ENCODE data around the gene RAD23B. TPM values are rescaled to one million over a fixed set of nuclear protein-coding genes. Genes with fewer than 3 reads are reported as not detected.

The RAD23B gene
- total and polyA plus RNA-seq, 2 of the 13 experiments (the other 11 are each of a cell fraction or from before 2014, with no cell fraction given): 133 to 156 TPM

DNA sequence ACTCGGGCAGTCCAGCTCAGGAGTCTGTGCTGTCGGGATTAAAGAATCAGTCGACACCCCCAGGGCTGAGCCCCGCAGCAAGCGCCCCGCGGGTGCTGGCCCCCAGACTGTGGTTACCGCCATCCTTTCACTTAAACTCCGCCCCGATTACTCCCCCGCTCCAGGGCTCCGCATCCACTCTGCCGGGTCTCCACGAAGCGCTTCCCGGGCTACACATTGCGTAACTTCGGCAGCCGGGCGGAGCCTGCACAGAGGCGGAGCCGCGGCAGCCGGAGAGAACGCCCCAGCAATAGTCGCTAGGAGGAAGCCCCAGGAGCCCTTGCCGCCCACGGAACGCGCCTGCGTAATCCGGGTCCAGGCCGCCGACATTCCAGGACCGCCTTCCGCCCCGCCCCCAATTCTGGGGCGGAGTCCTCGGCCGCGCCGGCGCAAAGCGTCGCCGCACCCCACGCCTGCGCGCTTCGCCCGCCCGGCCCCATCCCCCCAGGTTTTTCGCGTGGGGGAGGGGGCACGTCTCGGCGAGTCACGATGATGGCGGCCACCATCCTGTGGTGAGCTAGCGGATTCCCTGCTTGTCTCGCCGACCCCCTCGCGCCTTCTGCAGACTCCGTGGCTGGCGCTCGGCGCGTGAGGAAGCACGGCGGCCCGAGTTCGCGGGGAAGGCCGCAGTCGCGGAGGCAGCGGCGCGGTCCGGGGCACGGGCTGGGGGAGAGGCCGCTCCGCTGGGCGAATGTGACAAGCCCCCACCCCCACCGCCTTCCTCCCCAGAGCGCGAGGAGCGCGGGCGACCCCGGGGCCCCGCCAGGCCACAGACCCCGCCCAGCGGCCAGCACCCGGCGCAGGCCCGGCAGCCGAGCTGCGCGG is at the start of gene RAD23B (continued):
- TF ChIP-seq, protein P1, sequence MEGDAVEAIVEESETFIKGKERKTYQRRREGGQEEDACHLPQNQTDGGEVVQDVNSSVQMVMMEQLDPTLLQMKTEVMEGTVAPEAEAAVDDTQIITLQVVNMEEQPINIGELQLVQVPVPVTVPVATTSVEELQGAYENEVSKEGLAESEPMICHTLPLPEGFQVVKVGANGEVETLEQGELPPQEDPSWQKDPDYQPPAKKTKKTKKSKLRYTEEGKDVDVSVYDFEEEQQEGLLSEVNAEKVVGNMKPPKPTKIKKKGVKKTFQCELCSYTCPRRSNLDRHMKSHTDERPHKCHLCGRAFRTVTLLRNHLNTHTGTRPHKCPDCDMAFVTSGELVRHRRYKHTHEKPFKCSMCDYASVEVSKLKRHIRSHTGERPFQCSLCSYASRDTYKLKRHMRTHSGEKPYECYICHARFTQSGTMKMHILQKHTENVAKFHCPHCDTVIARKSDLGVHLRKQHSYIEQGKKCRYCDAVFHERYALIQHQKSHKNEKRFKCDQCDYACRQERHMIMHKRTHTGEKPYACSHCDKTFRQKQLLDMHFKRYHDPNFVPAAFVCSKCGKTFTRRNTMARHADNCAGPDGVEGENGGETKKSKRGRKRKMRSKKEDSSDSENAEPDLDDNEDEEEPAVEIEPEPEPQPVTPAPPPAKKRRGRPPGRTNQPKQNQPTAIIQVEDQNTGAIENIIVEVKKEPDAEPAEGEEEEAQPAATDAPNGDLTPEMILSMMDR (CRISPR knock-in tag; IDR thresholded peaks at IDR 0.05): 0 out of 2 replicates have a peak, but pooled peaks have one; percentile 9
- 0 out of 2 replicates have a peak, but pooled peaks have one; percentile 53 for TF ChIP-seq ZNF614 (CRISPR knock-in tag; IDR thresholded peaks at IDR 0.05; ENCODE audit: borderline replicate concordance)
- peak; percentile 51; the same call in 1 of the 2 replicates for TF ChIP-seq MXD4 (CRISPR knock-in tag; IDR thresholded peaks at IDR 0.05)
- TF ChIP-seq, protein P2, sequence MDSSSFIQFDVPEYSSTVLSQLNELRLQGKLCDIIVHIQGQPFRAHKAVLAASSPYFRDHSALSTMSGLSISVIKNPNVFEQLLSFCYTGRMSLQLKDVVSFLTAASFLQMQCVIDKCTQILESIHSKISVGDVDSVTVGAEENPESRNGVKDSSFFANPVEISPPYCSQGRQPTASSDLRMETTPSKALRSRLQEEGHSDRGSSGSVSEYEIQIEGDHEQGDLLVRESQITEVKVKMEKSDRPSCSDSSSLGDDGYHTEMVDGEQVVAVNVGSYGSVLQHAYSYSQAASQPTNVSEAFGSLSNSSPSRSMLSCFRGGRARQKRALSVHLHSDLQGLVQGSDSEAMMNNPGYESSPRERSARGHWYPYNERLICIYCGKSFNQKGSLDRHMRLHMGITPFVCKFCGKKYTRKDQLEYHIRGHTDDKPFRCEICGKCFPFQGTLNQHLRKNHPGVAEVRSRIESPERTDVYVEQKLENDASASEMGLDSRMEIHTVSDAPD (CRISPR knock-in tag; IDR thresholded peaks at IDR 0.05): peak; percentile 27; the same call in 1 of the 2 replicates
- TF ChIP-seq, protein P3, sequence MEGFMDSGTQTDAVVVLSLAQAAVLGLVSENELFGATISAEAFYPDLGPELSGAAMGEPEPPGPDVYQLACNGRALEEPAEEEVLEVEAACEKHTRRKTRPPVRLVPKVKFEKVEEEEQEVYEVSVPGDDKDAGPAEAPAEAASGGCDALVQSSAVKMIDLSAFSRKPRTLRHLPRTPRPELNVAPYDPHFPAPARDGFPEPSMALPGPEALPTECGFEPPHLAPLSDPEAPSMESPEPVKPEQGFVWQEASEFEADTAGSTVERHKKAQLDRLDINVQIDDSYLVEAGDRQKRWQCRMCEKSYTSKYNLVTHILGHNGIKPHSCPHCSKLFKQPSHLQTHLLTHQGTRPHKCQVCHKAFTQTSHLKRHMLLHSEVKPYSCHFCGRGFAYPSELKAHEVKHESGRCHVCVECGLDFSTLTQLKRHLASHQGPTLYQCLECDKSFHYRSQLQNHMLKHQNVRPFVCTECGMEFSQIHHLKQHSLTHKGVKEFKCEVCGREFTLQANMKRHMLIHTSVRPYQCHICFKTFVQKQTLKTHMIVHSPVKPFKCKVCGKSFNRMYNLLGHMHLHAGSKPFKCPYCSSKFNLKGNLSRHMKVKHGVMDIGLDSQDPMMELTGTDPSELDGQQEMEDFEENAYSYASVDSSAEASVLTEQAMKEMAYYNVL (CRISPR knock-in tag; IDR thresholded peaks at IDR 0.05; ENCODE audit: borderline replicate concordance): no peak; the same call in 1 of the 2 replicates
- TF ChIP-seq, protein P4, sequence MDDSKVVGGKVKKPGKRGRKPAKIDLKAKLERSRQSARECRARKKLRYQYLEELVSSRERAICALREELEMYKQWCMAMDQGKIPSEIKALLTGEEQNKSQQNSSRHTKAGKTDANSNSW (CRISPR knock-in tag; IDR thresholded peaks at IDR 0.05; ENCODE audit: borderline replicate concordance): no peak
- TF ChIP-seq, protein P5, sequence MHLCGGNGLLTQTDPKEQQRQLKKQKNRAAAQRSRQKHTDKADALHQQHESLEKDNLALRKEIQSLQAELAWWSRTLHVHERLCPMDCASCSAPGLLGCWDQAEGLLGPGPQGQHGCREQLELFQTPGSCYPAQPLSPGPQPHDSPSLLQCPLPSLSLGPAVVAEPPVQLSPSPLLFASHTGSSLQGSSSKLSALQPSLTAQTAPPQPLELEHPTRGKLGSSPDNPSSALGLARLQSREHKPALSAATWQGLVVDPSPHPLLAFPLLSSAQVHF (CRISPR knock-in tag; IDR thresholded peaks at IDR 0.05): 0 out of 2 replicates have a peak, but pooled peaks have one; percentile 42
- TF ChIP-seq ZNF629 (CRISPR knock-in tag; conservative IDR thresholded peaks at IDR 0.05): 0 out of 2 replicates have a peak, but pooled peaks have one; percentile 5
- TF ChIP-seq NR1H2 (CRISPR knock-in tag; IDR thresholded peaks at IDR 0.05; ENCODE audit: borderline replicate concordance, low read depth): no peak
- TF ChIP-seq TMF1 (CRISPR knock-in tag; IDR thresholded peaks at IDR 0.05; ENCODE audit: low read depth): peak; percentile 37; the same call in 1 of the 2 replicates
- TF ChIP-seq PAF1 (CRISPR knock-in tag; IDR thresholded peaks at IDR 0.05): no peak
- TF ChIP-seq KMT2B (CRISPR knock-in tag; IDR thresholded peaks at IDR 0.05): peak; percentile 57; the same call in 1 of the 2 replicates
- TF ChIP-seq ZC3H13 (CRISPR knock-in tag; IDR thresholded peaks at IDR 0.05): peak; percentile 86
- no peak for TF ChIP-seq ZNF775 (CRISPR knock-in tag; IDR thresholded peaks at IDR 0.05; ENCODE audit: borderline replicate concordance)
- TF ChIP-seq, protein P6, sequence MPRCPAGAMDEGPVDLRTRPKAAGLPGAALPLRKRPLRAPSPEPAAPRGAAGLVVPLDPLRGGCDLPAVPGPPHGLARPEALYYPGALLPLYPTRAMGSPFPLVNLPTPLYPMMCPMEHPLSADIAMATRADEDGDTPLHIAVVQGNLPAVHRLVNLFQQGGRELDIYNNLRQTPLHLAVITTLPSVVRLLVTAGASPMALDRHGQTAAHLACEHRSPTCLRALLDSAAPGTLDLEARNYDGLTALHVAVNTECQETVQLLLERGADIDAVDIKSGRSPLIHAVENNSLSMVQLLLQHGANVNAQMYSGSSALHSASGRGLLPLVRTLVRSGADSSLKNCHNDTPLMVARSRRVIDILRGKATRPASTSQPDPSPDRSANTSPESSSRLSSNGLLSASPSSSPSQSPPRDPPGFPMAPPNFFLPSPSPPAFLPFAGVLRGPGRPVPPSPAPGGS (CRISPR knock-in tag; IDR thresholded peaks at IDR 0.05): peak; percentile 92; the same call in 1 of the 2 replicates
- TF ChIP-seq BCL6 (CRISPR knock-in tag; IDR thresholded peaks at IDR 0.05): peak; percentile 36; the same call in 1 of the 2 replicates
- TF ChIP-seq MBNL3 (CRISPR knock-in tag; conservative IDR thresholded peaks at IDR 0.05): no peak
- peak; percentile 58; the same call in 1 of the 2 replicates for TF ChIP-seq ZNF317 (CRISPR knock-in tag; IDR thresholded peaks at IDR 0.05)
- peak; percentile 75; the same call in 1 of the 2 replicates for TF ChIP-seq SIN3A (IDR thresholded peaks at IDR 0.05; ENCODE audit: borderline replicate concordance, low read depth, low read length)

All from HepG2 (cell line).